WTC11 (cell line): ENCODE results near the gene CCL8. TPM values are rescaled to one million over a fixed set of nuclear protein-coding genes. Genes with fewer than 3 reads are reported as not detected.

Experiments
- ATAC-seq: fragments of 200-7000 bp; cut with Tn5 transposase; 2 replicates; pipeline ENCODE4 v1.10.0; 2021; ENCODE audit warnings: mild to moderate bottlenecking, moderate library complexity
- CTCF ChIA-PET: fragments of 300-600 bp; sonication (Branson Sonifier 250); formaldehyde crosslinking; loops from one replicate; lab custom pipeline; 2021; ENCODE audit warnings: antibody characterized with exemption; lab: Charles Lee
- POLR2A ChIA-PET: fragments of 350-600 bp; sonication (Branson Sonifier 250); formaldehyde crosslinking; loops from one replicate; lab custom pipeline; 2021; ENCODE audit warnings: antibody characterized with exemption; lab: Charles Lee
- DNase-seq: peaks from one replicate; pipeline ENCODE4 v3.0.0; 2021; ENCODE audit warnings: low spot score
- H3K27ac Mint-ChIP-seq: 2 replicates; pipeline ENCODE4 v1.8.0; 2021; ENCODE audit warnings: mixed read lengths
- H3K27me3 Mint-ChIP-seq: 2 replicates; pipeline ENCODE4 v1.8.0; 2021; ENCODE audit warnings: low read depth, mild to moderate bottlenecking, moderate library complexity, mixed read lengths
- H3K36me3 Mint-ChIP-seq: 2 replicates; pipeline ENCODE4 v1.8.0; 2021; ENCODE audit warnings: mixed read lengths
- H3K4me1 Mint-ChIP-seq: 2 replicates; pipeline ENCODE4 v1.8.0; 2022; ENCODE audit warnings: mixed read lengths
- H3K4me3 Mint-ChIP-seq: 2 replicates; pipeline ENCODE4 v1.8.0; 2021; ENCODE audit warnings: mild to moderate bottlenecking, moderate library complexity, mixed read lengths
- H3K9me3 Mint-ChIP-seq: 2 replicates; pipeline ENCODE4 v1.8.0; 2021; ENCODE audit warnings: mixed read lengths
- ARID4B ChIP-seq: sonication (generic); formaldehyde crosslinking; IDR thresholded peaks from 2 replicates; pipeline ENCODE4 v1.8.0; 2023; ENCODE audit warnings: missing genetic modification reagents, mild to moderate bottlenecking, borderline replicate concordance
- ATF2 ChIP-seq: sonication (generic); formaldehyde crosslinking; IDR thresholded peaks from 2 replicates; pipeline ENCODE4 v1.8.1; 2022; ENCODE audit warnings: low read depth, missing genetic modification reagents, borderline replicate concordance
- CBFB ChIP-seq: sonication (generic); formaldehyde crosslinking; IDR thresholded peaks from 2 replicates; pipeline ENCODE4 v1.8.1; 2022; ENCODE audit warnings: mild to moderate bottlenecking, low read depth, missing genetic modification reagents
- CTCF ChIP-seq: fragments of 200-600 bp; IDR thresholded peaks from 2 replicates; pipeline ENCODE4 v1.8.0; 2022; ENCODE audit warnings: antibody characterized with exemption
- EMX1 ChIP-seq: fragments of 250-450 bp; sonication (Bioruptor Pico); IDR thresholded peaks from 2 replicates; pipeline ENCODE4 v1.8.0; 2021; ENCODE audit warnings: mild to moderate bottlenecking
- ESRRA ChIP-seq: sonication (generic); formaldehyde crosslinking; IDR thresholded peaks from 2 replicates; pipeline ENCODE4 v1.8.1; 2022; ENCODE audit warnings: mild to moderate bottlenecking, missing genetic modification reagents, borderline replicate concordance
- FOXK1 ChIP-seq: sonication (generic); formaldehyde crosslinking; IDR thresholded peaks from 2 replicates; pipeline ENCODE4 v1.8.0; 2022; ENCODE audit warnings: mild to moderate bottlenecking, moderate library complexity, missing genetic modification reagents
- IRF1 ChIP-seq: sonication (generic); formaldehyde crosslinking; IDR thresholded peaks from 2 replicates; pipeline ENCODE4 v1.8.0; 2023; ENCODE audit warnings: missing genetic modification reagents
- KAT7 ChIP-seq: sonication (generic); formaldehyde crosslinking; IDR thresholded peaks from 2 replicates; pipeline ENCODE4 v1.8.1; 2023; ENCODE audit warnings: missing genetic modification reagents, mild to moderate bottlenecking, borderline replicate concordance
- MAX ChIP-seq: sonication (generic); formaldehyde crosslinking; IDR thresholded peaks from 2 replicates; pipeline ENCODE4 v1.8.0; 2022; ENCODE audit warnings: mild to moderate bottlenecking, missing genetic modification reagents
- MXD4 ChIP-seq: fragments of 250-450 bp; sonication (Bioruptor Pico); IDR thresholded peaks from 2 replicates; pipeline ENCODE4 v1.8.0; 2021; ENCODE audit warnings: mild to moderate bottlenecking, moderate library complexity, borderline replicate concordance
- NFATC4 ChIP-seq: fragments of 250-450 bp; sonication (Bioruptor Pico); IDR thresholded peaks from 2 replicates; pipeline ENCODE4 v1.9.0; 2021; ENCODE audit warnings: mild to moderate bottlenecking
- NR1H2 ChIP-seq: sonication (generic); formaldehyde crosslinking; IDR thresholded peaks from 2 replicates; pipeline ENCODE4 v1.9.0; 2021; ENCODE audit warnings: mild to moderate bottlenecking, moderate library complexity, missing genetic modification reagents
- NR2C2 ChIP-seq: sonication (generic); formaldehyde crosslinking; IDR thresholded peaks from 2 replicates; pipeline ENCODE4 v1.8.0; 2022; ENCODE audit warnings: mild to moderate bottlenecking, missing genetic modification reagents
- OVOL2 ChIP-seq: fragments of 250-450 bp; sonication (Bioruptor Pico); IDR thresholded peaks from 2 replicates; pipeline ENCODE4 v1.9.0; 2021; ENCODE audit warnings: mild to moderate bottlenecking, borderline replicate concordance
- RORB ChIP-seq: fragments of 250-450 bp; sonication (Bioruptor Pico); IDR thresholded peaks from 2 replicates; pipeline ENCODE4 v1.9.0; 2021; ENCODE audit warnings: mild to moderate bottlenecking
- SMAD3 ChIP-seq: sonication (generic); formaldehyde crosslinking; IDR thresholded peaks from 2 replicates; pipeline ENCODE4 v1.8.0; 2022; ENCODE audit warnings: missing genetic modification reagents, mild to moderate bottlenecking, borderline replicate concordance
- TP53 ChIP-seq: sonication (generic); formaldehyde crosslinking; IDR thresholded peaks from 2 replicates; pipeline ENCODE4 v1.8.1; 2023; ENCODE audit warnings: mild to moderate bottlenecking, missing genetic modification reagents
- USF2 ChIP-seq: sonication (generic); formaldehyde crosslinking; IDR thresholded peaks from 2 replicates; pipeline ENCODE4 v1.8.1; 2023; ENCODE audit warnings: mild to moderate bottlenecking, missing genetic modification reagents, moderate library complexity
- ZNF138 ChIP-seq: sonication (generic); formaldehyde crosslinking; conservative IDR thresholded peaks from 2 replicates; pipeline ENCODE4 v1.8.1; 2022; ENCODE audit warnings: mild to moderate bottlenecking, moderate library complexity, missing genetic modification reagents
- ZNF317 ChIP-seq: sonication (generic); formaldehyde crosslinking; IDR thresholded peaks from 2 replicates; pipeline ENCODE4 v1.8.1; 2023; ENCODE audit warnings: low read depth, mild to moderate bottlenecking, moderate library complexity, missing genetic modification reagents, borderline replicate concordance
- total RNA-seq: library from RNA; stranded (reverse); gene quantifications from 3 replicates; pipeline ENCODE4 v1.2.3, GENCODE V29; 2021
- TF ChIP-seq, protein P1 (sequence below): sonication (generic); formaldehyde crosslinking; IDR thresholded peaks from 2 replicates; pipeline ENCODE4 v1.8.0; 2023; ENCODE audit warnings: mild to moderate bottlenecking, missing genetic modification reagents

The CCL8 gene
- total RNA-seq, 1 experiment from 2014 or later = not detected

DNA sequence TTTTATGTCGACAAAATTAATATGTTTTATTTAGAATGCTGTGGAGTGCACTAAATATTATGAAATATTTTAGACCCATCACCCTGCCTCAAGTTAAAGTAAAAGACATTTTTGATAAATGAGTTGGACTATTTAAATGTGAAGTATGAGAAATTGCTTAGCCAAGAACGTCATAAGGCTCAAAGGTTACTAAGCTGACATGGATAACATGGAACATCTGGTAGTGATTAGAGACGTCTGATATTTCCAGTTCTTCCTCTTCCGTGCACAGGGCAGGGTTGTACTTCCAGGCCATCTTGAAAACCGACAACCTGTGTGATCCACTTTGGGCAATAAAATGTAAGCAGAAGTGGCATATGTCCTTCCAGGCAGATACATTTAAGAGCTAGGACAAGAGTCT is 7.2 kb upstream of the CCL8 start (continued):
- TF ChIP-seq USF2 (CRISPR knock-in tag) = no peak
- no peak for TF ChIP-seq OVOL2
- no peak for TF ChIP-seq ATF2
- no peak for TF ChIP-seq MXD4
- TF ChIP-seq EMX1 (CRISPR knock-in tag) = no peak
- no peak for TF ChIP-seq ZNF138 (CRISPR knock-in tag)

DNA sequence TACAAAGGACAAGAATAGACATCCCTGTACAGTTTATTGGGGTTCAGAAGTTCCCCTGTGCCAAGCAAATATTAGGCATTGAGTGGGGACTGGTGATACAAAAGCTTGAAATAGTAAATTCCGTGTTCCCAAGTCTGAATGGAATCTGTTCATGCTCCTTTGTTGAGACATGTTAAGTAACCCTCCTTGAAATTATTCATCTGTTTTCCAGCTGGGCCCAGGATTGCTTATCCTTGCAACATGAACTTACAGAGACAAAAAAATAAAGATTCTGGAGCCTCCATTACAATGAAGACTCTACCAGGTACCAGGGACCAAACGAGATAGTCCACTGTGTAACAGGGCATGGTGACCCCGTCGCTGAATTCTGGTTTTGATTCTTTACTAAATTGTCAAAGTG is 6.1 kb upstream of the CCL8 start:
- TF ChIP-seq CBFB (CRISPR knock-in tag) (no peak), NR2C2 (CRISPR knock-in tag) (no peak), KAT7 (CRISPR knock-in tag) (no peak), RORB (CRISPR knock-in tag) (no peak), ZNF317 (CRISPR knock-in tag) (no peak), USF2 (CRISPR knock-in tag) (no peak), FOXK1 (CRISPR knock-in tag) (no peak), OVOL2 (no peak), IRF1 (no peak), NFATC4 (CRISPR knock-in tag) (no peak), ARID4B (no peak)
- Mint-ChIP-seq H3K27me3 (peaks cover 18% of the 10 kb centered on the region), H3K27ac (no peak overlapping the region), H3K9me3 (no peaks in the 10 kb centered on the region), H3K36me3 (no peaks in the 10 kb centered on the region), H3K4me1 (no peaks in the 10 kb centered on the region), H3K4me3 (no peak overlapping the region)
- ChIA-PET CTCF (interaction anchor here (12.7 kb wide), 1 partner anchor 48 kb away, joined by 166 read pairs; the partner anchor contains the start of gene CCL1), POLR2A (no interaction called here)
- DNase-seq (no peak), ATAC-seq (no peak)

DNA sequence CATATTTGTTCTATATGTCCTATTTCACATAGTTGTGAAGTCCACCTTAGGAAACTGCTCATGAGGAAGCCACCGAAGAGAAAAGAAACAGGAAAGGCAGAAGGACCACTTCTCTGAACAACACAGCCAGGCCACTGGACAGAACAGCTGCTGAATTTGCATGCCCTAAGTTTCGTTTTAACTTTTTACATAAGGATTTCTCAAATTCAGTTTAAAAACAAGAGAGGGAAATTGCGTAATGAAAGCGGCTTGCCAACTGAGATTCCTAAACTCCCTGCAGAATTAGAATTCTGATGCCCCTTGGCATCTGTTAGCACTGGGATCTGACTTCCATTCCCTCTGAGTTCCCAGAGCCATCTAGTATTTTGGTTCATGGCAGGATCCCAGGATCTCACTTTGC is 5.0 kb upstream of the CCL8 start:
- CTCF ChIA-PET = no interaction called here
- Mint-ChIP-seq H3K27me3 (peaks cover 18% of the 10 kb centered on the region), H3K4me1 (no peaks in the 10 kb centered on the region; the same call in 1 of the 2 replicates), H3K36me3 (no peaks in the 10 kb centered on the region), H3K4me3 (no peak overlapping the region), H3K9me3 (no peaks in the 10 kb centered on the region), H3K27ac (no peak overlapping the region)
- ATAC-seq (no peak), DNase-seq (no peak)
- POLR2A ChIA-PET = no interaction called here
- TF ChIP-seq TP53 (CRISPR knock-in tag) = no peak
- no peak for TF ChIP-seq CTCF
- TF ChIP-seq NR1H2 = no peak
- TF ChIP-seq MAX (CRISPR knock-in tag) = no peak
- no peak for TF ChIP-seq ESRRA (CRISPR knock-in tag)
- no peak for TF ChIP-seq SMAD3 (CRISPR knock-in tag)
- TF ChIP-seq, protein P1, sequence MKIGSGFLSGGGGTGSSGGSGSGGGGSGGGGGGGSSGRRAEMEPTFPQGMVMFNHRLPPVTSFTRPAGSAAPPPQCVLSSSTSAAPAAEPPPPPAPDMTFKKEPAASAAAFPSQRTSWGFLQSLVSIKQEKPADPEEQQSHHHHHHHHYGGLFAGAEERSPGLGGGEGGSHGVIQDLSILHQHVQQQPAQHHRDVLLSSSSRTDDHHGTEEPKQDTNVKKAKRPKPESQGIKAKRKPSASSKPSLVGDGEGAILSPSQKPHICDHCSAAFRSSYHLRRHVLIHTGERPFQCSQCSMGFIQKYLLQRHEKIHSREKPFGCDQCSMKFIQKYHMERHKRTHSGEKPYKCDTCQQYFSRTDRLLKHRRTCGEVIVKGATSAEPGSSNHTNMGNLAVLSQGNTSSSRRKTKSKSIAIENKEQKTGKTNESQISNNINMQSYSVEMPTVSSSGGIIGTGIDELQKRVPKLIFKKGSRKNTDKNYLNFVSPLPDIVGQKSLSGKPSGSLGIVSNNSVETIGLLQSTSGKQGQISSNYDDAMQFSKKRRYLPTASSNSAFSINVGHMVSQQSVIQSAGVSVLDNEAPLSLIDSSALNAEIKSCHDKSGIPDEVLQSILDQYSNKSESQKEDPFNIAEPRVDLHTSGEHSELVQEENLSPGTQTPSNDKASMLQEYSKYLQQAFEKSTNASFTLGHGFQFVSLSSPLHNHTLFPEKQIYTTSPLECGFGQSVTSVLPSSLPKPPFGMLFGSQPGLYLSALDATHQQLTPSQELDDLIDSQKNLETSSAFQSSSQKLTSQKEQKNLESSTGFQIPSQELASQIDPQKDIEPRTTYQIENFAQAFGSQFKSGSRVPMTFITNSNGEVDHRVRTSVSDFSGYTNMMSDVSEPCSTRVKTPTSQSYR = no peak
